Naive B cell (primary cell): ENCODE data around the gene MPV17. TPM values are rescaled to one million over a fixed set of nuclear protein-coding genes. Genes with fewer than 3 reads are reported as not detected.

ENCODE experiments used
- ATAC-seq, 2 donors: fragments of 150-1000 bp; cut with Tn5 transposase; 2 replicates each; pipeline ENCODE4 v1.10.0; 2021; ENCODE audit warnings: low read depth in 2 of 2, mild to moderate bottlenecking in 2 of 2, moderate library complexity in 2 of 2
- DNase-seq: peaks from one replicate; pipeline ENCODE4 v3.0.0; 2022
- H3K27ac Mint-ChIP-seq, 6 donors: one replicate each; pipeline ENCODE4 v1.8.0; 2020 to 2022; ENCODE audit warnings: mild to moderate bottlenecking in 6 of 6, mixed read lengths in 6 of 6, moderate library complexity in 5 of 6, inconsistent platforms in 2 of 6
- H3K27me3 Mint-ChIP-seq, 3 donors: one replicate each; pipeline ENCODE4 v1.8.0; 2021 to 2022; ENCODE audit warnings: mixed read lengths in 3 of 3, mild to moderate bottlenecking in 1 of 3
- H3K36me3 Mint-ChIP-seq, 2 donors: one replicate each; pipeline ENCODE4 v1.8.0; 2020 to 2022; ENCODE audit warnings: mixed read lengths in 2 of 2, inconsistent platforms in 1 of 2, mild to moderate bottlenecking in 1 of 2
- H3K4me1 Mint-ChIP-seq, 3 donors: one replicate each; pipeline ENCODE4 v1.8.0; 2020 to 2022; ENCODE audit warnings: mixed read lengths in 3 of 3, inconsistent platforms in 1 of 3, mild to moderate bottlenecking in 1 of 3, moderate library complexity in 1 of 3
- H3K4me3 Mint-ChIP-seq, 8 donors: one replicate each; pipeline ENCODE4 v1.8.0; 2020 to 2022; ENCODE audit warnings: mild to moderate bottlenecking in 8 of 8, mixed read lengths in 8 of 8, moderate library complexity in 8 of 8, inconsistent platforms in 2 of 8
- H3K9me3 Mint-ChIP-seq, 7 donors: one replicate each; pipeline ENCODE4 v1.8.0; 2020 to 2022; ENCODE audit warnings: mixed read lengths in 7 of 7, mild to moderate bottlenecking in 5 of 7, inconsistent platforms in 2 of 7, moderate library complexity in 1 of 7
- polyA plus RNA-seq, 6 donors: library from polyadenylated mRNA; unstranded; fragments of 300-500 nt; fragmentation: Illumina TruSeq; gene quantifications; one replicate each; pipeline ENCODE4 v1.2.3, GENCODE V29; 2021; ENCODE audit warnings: low read depth in 6 of 6

The MPV17 gene
- polyA plus RNA-seq, 6 donors from 2014 or later = 133 to 234 (median 151) TPM

GRCh38 chr2:27315122-27315521 is 7.8 kb downstream of the MPV17 start:
- H3K4me3 Mint-ChIP-seq = no peak overlapping the region
- no peak for DNase-seq
- H3K27me3 Mint-ChIP-seq = no peaks in the 10 kb centered on the region
- no peak for ATAC-seq
- H3K27ac Mint-ChIP-seq = no peak overlapping the region
- peaks cover 0 to 10% (median 0%) of the 10 kb centered on the region in 3 donors for H3K4me1 Mint-ChIP-seq
- no peaks in the 10 kb centered on the region for H3K9me3 Mint-ChIP-seq
- peaks cover 7 to 16% of the 10 kb centered on the region in 2 donors for H3K36me3 Mint-ChIP-seq

- no peak overlapping the region for H3K4me3 Mint-ChIP-seq
- peaks cover 10 to 20% of the 10 kb centered on the region in 2 donors for H3K36me3 Mint-ChIP-seq
- no peaks in the 10 kb centered on the region for H3K9me3 Mint-ChIP-seq
- no peak for DNase-seq
- H3K4me1 Mint-ChIP-seq = peaks cover 0 to 10% (median 0%) of the 10 kb centered on the region in 3 donors
- no peak for ATAC-seq
- no peak overlapping the region for H3K27ac Mint-ChIP-seq
- H3K27me3 Mint-ChIP-seq = no peaks in the 10 kb centered on the region
These were observed 8.2 kb downstream of the MPV17 start for GRCh38 chr2:27314709-27315108.

DNA sequence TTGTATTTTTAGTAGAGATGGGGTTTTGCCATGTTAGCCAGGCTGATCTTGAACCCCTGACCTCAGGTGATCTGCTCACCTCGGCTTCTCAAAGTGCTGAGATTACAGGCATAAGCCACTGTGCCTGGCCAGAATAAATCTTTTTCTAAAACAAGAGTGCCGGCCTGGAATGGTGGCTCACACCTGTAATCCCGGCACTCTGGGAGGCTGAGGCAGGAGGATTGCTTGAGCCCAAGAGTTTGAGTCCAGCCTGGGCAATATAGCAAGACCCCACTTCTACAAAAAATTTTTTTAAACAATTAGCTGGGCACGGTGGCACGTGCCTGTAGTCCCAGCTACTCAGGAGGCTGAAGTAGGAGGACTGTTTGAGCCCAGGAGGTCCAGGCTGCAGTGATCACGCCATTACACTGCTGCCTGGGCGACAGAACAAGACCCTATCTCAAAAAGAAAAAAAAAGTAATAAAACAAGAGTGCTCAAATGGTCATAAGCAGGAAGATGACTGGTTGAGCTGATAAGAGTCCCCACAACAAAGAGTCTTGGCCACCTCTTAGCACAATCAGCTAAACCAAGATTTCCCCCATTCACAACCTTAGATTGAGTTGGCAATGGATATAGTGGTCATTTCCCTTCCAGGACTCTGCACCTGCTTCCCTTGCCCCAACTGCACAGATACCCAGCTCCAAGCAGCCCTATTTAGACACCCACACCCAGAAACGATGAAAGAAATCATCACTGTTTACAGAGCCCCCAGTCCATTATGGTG is 8.8 kb downstream of the MPV17 start:
- H3K4me1 Mint-ChIP-seq = peaks cover 0 to 10% (median 0%) of the 10 kb centered on the region in 3 donors
- ATAC-seq = no peak
- H3K27ac Mint-ChIP-seq = no peak overlapping the region
- H3K36me3 Mint-ChIP-seq = peaks cover 13 to 27% of the 10 kb centered on the region in 2 donors
- no peaks in the 10 kb centered on the region for H3K27me3 Mint-ChIP-seq
- DNase-seq = no peak
- no peaks in the 10 kb centered on the region for H3K9me3 Mint-ChIP-seq
- H3K4me3 Mint-ChIP-seq = no peak overlapping the region

DNA sequence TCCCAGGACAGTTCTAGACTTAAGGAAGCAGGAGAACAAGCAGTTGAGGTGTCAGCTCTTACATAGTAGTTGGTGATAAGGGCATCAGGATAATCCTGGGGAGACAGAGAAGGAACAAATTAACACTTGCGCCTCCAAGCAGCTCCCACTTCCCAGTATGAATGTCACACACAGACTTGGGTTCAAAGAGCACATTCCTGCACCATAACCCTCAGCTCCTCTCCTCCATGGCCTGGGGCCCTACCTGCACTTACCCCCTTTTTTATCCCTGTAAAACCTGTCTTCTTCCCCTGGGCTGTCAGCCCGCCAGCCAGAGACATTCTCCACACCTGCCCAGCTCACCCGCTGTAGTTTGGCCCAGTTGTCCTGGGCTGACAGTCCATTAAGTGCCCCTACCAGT is 10.7 kb downstream of the MPV17 start:
- peaks cover 13 to 27% of the 10 kb centered on the region in 2 donors for H3K36me3 Mint-ChIP-seq
- ATAC-seq (no peak), DNase-seq (no peak)
- no peak overlapping the region for H3K4me3 Mint-ChIP-seq
- peak overlapping the region in 2 of 6 donors; percentile 10 to 15 for H3K27ac Mint-ChIP-seq
- H3K9me3 Mint-ChIP-seq = no peaks in the 10 kb centered on the region
- peaks cover 2 to 10% (median 3%) of the 10 kb centered on the region in 3 donors for H3K4me1 Mint-ChIP-seq
- H3K27me3 Mint-ChIP-seq = peaks cover 0 to 4% (median 0%) of the 10 kb centered on the region in 3 donors

GRCh38 chr2:27309651-27310050 is 13.2 kb downstream of the MPV17 start:
- H3K4me1 Mint-ChIP-seq = peaks cover 6 to 15% (median 7%) of the 10 kb centered on the region in 3 donors
- no peaks in the 10 kb centered on the region for H3K9me3 Mint-ChIP-seq
- peak overlapping the region in 1 of 8 donors; percentile 64 for H3K4me3 Mint-ChIP-seq
- H3K27me3 Mint-ChIP-seq = peaks cover 7 to 28% (median 12%) of the 10 kb centered on the region in 3 donors
- ATAC-seq = no peak
- no peak for DNase-seq
- peaks cover 13 to 27% of the 10 kb centered on the region in 2 donors for H3K36me3 Mint-ChIP-seq
- H3K27ac Mint-ChIP-seq = no peak overlapping the region

DNA sequence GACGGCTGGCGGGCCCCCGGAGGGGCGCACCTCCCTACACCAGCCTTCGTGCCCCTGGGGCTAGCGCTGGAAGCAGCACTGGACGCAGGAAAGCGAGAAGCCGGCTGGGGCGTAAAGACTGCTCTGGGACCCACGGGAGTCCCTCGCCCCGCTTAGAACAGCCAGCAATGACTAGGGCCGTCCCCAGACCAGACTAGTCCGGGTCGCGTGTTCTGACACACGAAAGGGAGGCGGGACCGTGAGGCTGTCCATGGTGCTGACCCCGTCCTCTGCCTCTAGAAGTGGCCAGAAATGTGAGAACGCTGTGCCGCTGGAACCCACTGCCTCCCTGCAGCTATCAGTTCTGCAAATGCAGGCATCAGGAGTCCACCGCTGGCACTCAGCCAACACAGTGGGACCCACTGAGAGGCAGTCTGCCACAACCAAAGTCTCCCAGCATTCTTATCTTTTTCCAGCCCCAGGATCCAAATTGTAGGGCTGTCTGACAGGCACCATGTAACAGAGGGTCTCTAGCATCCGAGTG is 14.5 kb downstream of the MPV17 start, which contains the start of gene UCN:
UCN (minus strand) TSS at position 87 of the 523 bp plus-strand sequence. CDS start 550 bp downstream, outside the sequence.
- peaks cover 11 to 32% (median 16%) of the 10 kb centered on the region in 3 donors for H3K27me3 Mint-ChIP-seq
- H3K9me3 Mint-ChIP-seq = no peaks in the 10 kb centered on the region
- no peak for DNase-seq
- no peak within 1 kb of the TSS for H3K27ac Mint-ChIP-seq
- peaks cover 13 to 27% of the 10 kb centered on the region in 2 donors for H3K36me3 Mint-ChIP-seq
- ATAC-seq = no peak
- peak within 1 kb of the TSS in 4 of 8 donors; percentile 29 to 61 (median 39) for H3K4me3 Mint-ChIP-seq
- H3K4me1 Mint-ChIP-seq = peaks cover 3 to 15% (median 9%) of the 10 kb centered on the region in 3 donors

DNA sequence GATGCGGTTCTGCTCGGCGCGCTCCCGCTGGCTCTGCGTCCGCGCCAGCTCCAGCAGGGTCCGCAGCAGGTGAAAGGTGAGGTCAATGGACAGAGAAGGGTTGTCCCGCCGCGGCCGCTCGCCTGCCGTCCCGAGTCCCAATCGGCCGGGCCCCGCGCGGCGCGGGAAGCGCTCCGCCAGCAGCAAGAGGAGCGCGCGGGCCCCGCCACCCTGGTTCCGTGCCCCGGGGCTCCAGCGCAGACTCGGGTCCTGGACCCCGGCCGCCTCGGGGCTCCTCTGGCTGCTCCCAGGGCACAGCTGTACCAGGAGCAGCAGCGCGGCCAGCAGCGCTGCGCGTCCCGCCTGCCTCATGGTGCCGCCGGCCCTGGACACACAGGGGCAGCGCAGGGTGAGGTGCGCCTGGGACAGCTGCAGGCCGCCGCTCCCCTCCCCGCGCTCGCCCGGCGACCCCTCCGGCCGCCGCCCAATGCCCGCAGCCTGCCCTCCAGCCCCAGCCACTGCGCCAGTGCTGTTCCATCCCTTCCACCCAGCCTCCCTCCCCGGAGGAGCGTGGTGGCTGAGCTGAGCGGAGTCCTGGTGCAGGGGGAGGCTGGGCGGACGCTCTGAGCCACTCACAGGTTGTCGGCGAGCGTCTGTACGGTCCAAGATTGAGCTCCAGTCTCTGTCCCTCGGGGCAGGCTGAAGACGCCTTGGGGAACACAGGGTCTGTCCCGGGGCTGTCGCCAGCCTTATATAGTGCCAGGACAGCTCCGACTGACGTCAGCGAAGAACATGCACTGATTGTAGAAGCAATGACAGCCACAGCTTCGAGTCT is 15.1 kb downstream of the MPV17 start:
- ATAC-seq (no peak), DNase-seq (no peak)
- Mint-ChIP-seq H3K27ac (no peak overlapping the region), H3K36me3 (peaks cover 13 to 27% of the 10 kb centered on the region in 2 donors), H3K4me3 (peak overlapping the region in 2 of 8 donors; percentile 43 to 61), H3K9me3 (no peaks in the 10 kb centered on the region), H3K27me3 (peaks cover 11 to 32% (median 16%) of the 10 kb centered on the region in 3 donors), H3K4me1 (peaks cover 6 to 15% (median 15%) of the 10 kb centered on the region in 3 donors)

GRCh38 chr2:27307287-27307544 is 15.7 kb downstream of the MPV17 start:
- DNase-seq = no peak
- ATAC-seq = no peak
- Mint-ChIP-seq H3K27ac (no peak overlapping the region), H3K4me3 (peak overlapping the region in 3 of 8 donors; percentile 29 to 61 (median 43)), H3K27me3 (peaks cover 11 to 32% (median 16%) of the 10 kb centered on the region in 3 donors), H3K4me1 (peaks cover 8 to 15% (median 15%) of the 10 kb centered on the region in 3 donors), H3K36me3 (peaks cover 13 to 23% of the 10 kb centered on the region in 2 donors), H3K9me3 (no peaks in the 10 kb centered on the region)

DNA sequence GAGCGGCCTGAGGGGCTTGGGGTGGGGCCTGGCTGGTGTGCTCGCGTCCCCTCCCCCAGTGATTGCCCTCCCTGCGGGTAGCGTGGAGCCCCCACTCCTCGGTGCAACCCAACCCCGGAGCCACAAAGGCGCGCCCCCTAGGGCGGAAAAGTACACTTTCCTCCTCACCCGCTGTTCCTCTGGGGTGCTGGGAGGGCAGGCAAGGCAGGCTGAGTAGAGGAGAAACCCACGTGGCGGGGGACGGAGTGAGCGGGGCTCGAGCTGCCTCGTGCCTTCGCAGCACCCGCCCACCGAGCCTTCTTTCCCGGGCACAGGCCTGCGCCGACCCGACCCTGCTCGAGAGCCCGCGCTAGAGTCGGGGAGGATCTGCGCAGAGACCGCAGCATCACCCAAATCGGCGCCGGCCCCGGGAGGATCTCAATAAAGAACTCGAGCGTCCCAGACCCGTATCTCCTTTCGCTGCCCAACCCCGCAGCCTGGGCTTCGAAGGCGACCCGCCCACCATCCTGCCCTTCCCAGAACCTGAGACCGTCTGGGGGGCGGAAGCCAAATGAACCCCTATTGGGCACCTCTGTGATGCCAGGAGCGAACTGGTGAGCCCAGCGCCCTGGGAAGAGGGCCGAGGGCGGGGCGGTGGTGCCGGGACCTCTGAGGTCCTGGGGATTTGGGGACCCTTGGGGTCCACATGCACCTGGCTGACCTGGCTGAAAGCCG is 16.2 kb downstream of the MPV17 start:
- peak overlapping the region in 1 of 6 donors; percentile 47 for H3K27ac Mint-ChIP-seq

DNA sequence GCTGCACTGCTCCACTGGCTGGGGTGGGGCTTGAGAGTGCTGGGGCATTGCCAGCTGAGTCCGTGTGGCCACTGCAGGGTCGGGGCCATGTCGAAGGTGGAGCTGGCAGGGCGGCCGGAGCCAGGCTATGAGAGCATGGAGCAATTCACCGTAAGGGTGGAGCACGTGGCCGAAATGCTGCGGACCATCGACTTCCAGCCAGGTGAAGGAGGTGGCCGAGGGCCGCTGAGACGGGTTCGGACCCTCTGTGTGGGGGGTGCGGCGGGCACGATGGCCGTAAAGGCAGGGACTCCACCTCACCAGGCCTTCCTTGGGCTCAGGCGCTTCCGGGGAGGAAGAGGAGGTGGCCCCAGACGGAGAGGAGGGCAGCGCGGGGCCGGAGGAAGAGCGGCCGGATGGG is 16.8 kb downstream of the MPV17 start:
- Mint-ChIP-seq H3K4me3 (peak overlapping the region in 5 of 8 donors; percentile 28 to 66 (median 61)), H3K36me3 (peaks cover 7 to 14% of the 10 kb centered on the region in 2 donors), H3K9me3 (no peaks in the 10 kb centered on the region), H3K27me3 (peaks cover 11 to 32% (median 16%) of the 10 kb centered on the region in 3 donors), H3K4me1 (peaks cover 8 to 15% (median 15%) of the 10 kb centered on the region in 3 donors), H3K27ac (peak overlapping the region in 1 of 6 donors; percentile 91)
- ATAC-seq (no peak), DNase-seq (no peak)

More for the DNA sequence above, 16.2 kb downstream of the MPV17 start:
- Mint-ChIP-seq H3K27me3 (peaks cover 11 to 32% (median 16%) of the 10 kb centered on the region in 3 donors), H3K4me3 (peak overlapping the region in 6 of 8 donors; percentile 51 to 80 (median 64)), H3K36me3 (peaks cover 13 to 20% of the 10 kb centered on the region in 2 donors), H3K4me1 (peaks cover 8 to 15% (median 15%) of the 10 kb centered on the region in 3 donors), H3K9me3 (no peaks in the 10 kb centered on the region)
- DNase-seq = peak; percentile 17
- ATAC-seq = peak; percentile 60 to 66

GRCh38 chr2:27305516-27305915 is 17.4 kb downstream of the MPV17 start:
- peaks cover 11 to 32% (median 16%) of the 10 kb centered on the region in 3 donors for H3K27me3 Mint-ChIP-seq
- ATAC-seq (no peak), DNase-seq (no peak)
- no peaks in the 10 kb centered on the region for H3K9me3 Mint-ChIP-seq
- peaks cover 8 to 15% (median 15%) of the 10 kb centered on the region in 3 donors for H3K4me1 Mint-ChIP-seq
- no peak overlapping the region for H3K27ac Mint-ChIP-seq
- H3K4me3 Mint-ChIP-seq = peak overlapping the region in 2 of 8 donors; percentile 46 to 62
- peaks cover 6 to 12% of the 10 kb centered on the region in 2 donors for H3K36me3 Mint-ChIP-seq

DNA sequence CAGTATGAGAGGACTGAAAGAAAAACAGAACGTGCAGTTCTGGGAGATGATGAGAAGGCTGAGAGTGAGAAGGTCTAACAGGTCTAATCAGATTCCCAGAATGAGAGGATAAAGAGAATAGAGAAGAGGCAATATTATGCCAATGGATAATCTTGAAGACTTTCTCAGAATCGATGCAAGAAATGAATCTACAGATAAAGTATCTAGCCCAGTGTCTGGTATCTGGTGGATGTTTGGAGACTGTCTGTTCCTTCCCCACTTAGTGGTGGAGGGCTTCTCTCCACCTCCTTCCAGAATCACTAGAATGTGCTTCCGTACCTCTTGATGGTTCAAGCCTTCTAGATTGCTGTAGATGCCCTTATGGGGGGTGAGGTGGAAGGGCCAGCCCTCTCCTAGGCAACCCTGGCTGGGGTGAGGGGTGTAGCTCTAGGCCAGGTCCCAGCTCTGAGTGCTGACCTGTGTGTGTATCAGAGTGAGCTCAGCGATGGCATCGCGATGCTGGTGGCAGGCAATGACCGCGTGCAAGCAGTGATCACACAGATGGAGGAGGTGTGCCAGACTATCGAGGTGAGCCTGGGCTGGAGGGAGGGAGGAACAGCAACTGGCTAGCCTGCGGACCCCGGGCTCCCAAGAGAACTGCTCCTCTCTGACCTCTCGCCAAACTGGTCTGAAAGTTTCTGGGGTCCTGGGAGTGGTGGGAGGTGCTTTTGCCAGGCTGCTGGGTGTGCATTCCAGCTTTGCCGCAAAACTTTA is 18.2 kb downstream of the MPV17 start:
- DNase-seq (no peak), ATAC-seq (no peak)
- Mint-ChIP-seq H3K9me3 (no peaks in the 10 kb centered on the region), H3K27me3 (peaks cover 11 to 34% (median 19%) of the 10 kb centered on the region in 3 donors), H3K4me3 (no peak overlapping the region), H3K27ac (no peak overlapping the region), H3K36me3 (peaks cover 2 to 6% of the 10 kb centered on the region in 2 donors), H3K4me1 (peaks cover 8 to 15% (median 15%) of the 10 kb centered on the region in 3 donors)
